Measurements from ENCODE around the gene PIK3C2G. TPM values are rescaled to one million over a fixed set of nuclear protein-coding genes. Genes with fewer than 3 reads are reported as not detected.

The PIK3C2G gene
- total RNA-seq, 1 donor from 2014 or later: 0.26 TPM

DNA sequence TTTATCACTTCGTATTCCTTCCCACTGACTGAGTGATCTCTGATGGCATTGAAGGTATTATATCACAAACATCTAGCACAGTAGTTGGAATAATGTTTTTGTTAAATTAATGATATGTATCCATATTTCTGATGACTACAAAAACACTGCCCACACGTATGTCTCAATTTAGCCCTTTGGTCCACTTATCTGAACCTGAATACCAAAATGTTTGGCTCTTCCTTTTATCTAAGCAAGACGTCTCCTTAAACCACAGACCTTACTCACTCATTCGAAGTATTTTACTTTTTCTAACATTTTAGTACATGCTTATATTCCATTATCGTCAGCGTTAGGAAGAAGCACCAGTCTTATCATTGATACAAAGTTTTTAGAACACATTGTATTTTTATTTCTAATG is 126.4 kb downstream of the PIK3C2G start:
- FAIRE-seq (no peak), DNase-seq (ENCODE audit: low read depth) (no peak)
- Histone ChIP-seq H3K4me3 (ENCODE audit: low read depth, low read length) (no peak overlapping the region), H3K36me3 (ENCODE audit: control insufficient read depth, insufficient read depth, low read length) (no peaks in the 10 kb centered on the region), H3K27me3 (ENCODE audit: control insufficient read depth, insufficient read depth, low read length) (no peaks in the 10 kb centered on the region)
- TF ChIP-seq, protein P1, sequence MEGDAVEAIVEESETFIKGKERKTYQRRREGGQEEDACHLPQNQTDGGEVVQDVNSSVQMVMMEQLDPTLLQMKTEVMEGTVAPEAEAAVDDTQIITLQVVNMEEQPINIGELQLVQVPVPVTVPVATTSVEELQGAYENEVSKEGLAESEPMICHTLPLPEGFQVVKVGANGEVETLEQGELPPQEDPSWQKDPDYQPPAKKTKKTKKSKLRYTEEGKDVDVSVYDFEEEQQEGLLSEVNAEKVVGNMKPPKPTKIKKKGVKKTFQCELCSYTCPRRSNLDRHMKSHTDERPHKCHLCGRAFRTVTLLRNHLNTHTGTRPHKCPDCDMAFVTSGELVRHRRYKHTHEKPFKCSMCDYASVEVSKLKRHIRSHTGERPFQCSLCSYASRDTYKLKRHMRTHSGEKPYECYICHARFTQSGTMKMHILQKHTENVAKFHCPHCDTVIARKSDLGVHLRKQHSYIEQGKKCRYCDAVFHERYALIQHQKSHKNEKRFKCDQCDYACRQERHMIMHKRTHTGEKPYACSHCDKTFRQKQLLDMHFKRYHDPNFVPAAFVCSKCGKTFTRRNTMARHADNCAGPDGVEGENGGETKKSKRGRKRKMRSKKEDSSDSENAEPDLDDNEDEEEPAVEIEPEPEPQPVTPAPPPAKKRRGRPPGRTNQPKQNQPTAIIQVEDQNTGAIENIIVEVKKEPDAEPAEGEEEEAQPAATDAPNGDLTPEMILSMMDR (IDR thresholded peaks at IDR 0.05; ENCODE audit: insufficient read depth, low read length, severe bottlenecking): no peak

DNA sequence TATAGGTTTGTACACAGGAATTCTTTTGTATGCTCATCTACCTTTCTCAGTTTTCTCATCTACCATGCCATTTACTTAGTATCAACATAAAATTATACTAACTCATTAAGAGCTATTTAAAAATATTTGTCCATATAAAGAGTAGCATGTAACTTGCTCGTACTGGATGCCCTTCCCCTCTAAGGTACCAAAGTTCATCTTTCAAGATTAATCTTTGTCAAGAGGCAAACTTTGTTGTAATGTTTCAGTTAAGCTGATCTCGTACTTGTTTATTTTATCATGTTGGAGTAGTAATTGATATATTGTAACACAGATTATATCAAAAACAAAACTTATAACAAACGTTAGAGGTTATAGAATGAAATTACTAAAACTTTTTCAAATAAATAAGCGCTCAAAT is 128.5 kb downstream of the PIK3C2G start:
- TF ChIP-seq, protein P1 (IDR thresholded peaks at IDR 0.05; ENCODE audit: insufficient read depth, low read length, severe bottlenecking): no peak
- FAIRE-seq: no peak
- H3K27me3 ChIP-seq (ENCODE audit: control insufficient read depth, insufficient read depth, low read length): no peaks in the 10 kb centered on the region
- no peak overlapping the region for H3K4me3 ChIP-seq (ENCODE audit: low read depth, low read length)
- DNase-seq (ENCODE audit: low read depth): no peak
- H3K36me3 ChIP-seq (ENCODE audit: control insufficient read depth, insufficient read depth, low read length): no peaks in the 10 kb centered on the region

DNA sequence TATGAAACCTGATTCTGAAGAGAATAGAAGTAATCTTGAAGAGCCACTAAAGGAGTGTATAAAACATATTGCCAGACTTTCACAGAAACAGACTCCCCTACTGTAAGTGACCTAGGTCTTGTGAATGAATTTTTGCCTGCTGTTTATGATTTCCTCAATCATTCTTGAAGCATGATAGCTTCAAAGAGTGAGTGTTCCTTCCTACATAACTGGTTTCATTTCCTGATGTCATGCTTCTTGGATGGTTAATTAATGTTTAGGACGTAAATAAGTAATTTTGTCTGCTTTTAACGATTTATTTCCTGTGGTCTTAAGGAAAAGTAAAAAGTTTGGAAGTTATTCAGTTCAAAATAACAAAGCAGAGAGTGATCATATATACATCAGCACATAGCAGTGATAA is 129.8 kb downstream of the PIK3C2G start:
- Histone ChIP-seq H3K4me3 (ENCODE audit: low read depth, low read length) (no peak overlapping the region), H3K27me3 (ENCODE audit: control insufficient read depth, insufficient read depth, low read length) (no peaks in the 10 kb centered on the region), H3K36me3 (ENCODE audit: control insufficient read depth, insufficient read depth, low read length) (no peaks in the 10 kb centered on the region)
- DNase-seq (ENCODE audit: low read depth) (no peak), FAIRE-seq (no peak)
- TF ChIP-seq, protein P1 (IDR thresholded peaks at IDR 0.05; ENCODE audit: insufficient read depth, low read length, severe bottlenecking): no peak

DNA sequence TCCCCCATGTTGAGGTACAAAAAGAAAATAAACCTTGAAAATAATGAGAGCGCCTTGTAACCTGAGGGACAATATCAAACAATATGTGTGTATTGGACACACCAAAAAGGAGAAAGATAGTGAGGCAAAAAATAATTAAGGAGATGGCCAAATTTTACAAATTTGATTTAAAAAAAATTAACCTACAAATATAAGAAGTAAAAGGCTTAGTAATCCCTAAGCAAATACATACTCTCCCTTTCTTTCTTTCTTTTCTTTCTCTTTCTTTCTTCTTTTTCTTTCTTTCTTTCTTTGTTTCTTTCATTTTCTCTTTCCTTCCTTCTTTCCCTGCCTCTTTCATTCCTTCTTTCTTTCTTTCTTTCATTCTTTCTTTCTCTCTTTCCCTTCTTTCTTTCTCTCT is 133.4 kb downstream of the PIK3C2G start:
- FAIRE-seq: no peak
- no peaks in the 10 kb centered on the region for H3K27me3 ChIP-seq (ENCODE audit: control insufficient read depth, insufficient read depth, low read length)
- TF ChIP-seq, protein P1 (IDR thresholded peaks at IDR 0.05; ENCODE audit: insufficient read depth, low read length, severe bottlenecking): no peak
- no peaks in the 10 kb centered on the region for H3K36me3 ChIP-seq (ENCODE audit: control insufficient read depth, insufficient read depth, low read length)
- no peak overlapping the region for H3K4me3 ChIP-seq (ENCODE audit: low read depth, low read length)
- no peak for DNase-seq (ENCODE audit: low read depth)

DNA sequence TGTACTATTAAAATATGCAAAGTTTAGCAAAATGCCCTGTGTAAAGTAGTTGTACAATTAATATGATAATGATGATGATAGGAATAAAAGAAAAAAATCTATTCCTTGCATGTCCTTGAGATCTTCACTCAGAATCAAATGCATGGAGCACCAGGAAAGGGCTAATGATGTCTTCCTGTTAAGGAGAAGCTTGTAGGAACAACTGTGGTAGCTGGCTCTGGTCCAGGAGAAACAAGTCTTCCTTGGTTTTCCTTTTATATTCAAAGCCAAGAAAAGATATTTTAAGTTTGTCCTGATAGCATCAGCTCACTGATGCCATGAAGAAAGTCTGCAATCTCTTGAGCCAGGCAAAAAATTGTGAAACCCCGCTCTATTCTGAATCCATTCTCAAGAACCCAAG is 138.9 kb downstream of the PIK3C2G start:
- Histone ChIP-seq H3K27me3 (ENCODE audit: control insufficient read depth, insufficient read depth, low read length) (no peaks in the 10 kb centered on the region), H3K36me3 (ENCODE audit: control insufficient read depth, insufficient read depth, low read length) (no peaks in the 10 kb centered on the region), H3K4me3 (ENCODE audit: low read depth, low read length) (no peak overlapping the region)
- DNase-seq (ENCODE audit: low read depth) (no peak), FAIRE-seq (no peak)
- TF ChIP-seq, protein P1 (IDR thresholded peaks at IDR 0.05; ENCODE audit: insufficient read depth, low read length, severe bottlenecking): no peak

DNA sequence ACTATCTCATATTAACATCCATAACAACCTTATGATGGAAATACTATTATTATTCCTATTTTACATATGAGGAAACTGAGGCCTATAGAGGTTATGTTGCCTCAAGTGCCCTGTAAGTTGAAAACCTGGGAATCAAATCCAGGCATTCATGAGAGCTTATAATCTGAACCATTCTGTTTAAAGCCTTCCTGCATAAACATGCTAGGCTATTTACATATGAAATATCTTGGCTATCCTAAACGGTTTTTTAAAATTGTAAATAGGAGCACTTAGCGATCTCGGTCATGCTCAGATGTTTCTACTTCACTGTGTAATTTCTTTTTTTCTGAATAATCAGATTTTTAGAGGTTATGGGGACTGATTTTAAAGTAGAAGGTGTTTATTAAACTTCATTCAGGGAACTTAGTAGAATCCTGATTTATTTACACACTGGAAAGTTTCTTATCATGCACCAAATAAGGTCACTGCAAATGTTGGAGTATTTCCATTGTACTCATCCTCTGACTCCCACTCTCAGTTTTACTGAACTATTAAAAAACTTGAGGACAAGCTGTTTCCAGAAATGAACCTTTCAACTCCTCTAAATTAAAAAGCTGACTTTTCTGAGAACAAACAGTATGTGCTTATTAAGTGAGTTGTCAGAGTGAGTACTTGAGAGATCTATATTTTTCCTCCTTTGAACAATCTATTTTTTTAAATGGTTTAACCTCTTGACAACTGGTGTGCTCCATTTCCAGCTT is 141.7 kb downstream of the PIK3C2G start:
- FAIRE-seq: no peak
- TF ChIP-seq, protein P1 (IDR thresholded peaks at IDR 0.05; ENCODE audit: insufficient read depth, low read length, severe bottlenecking): no peak
- DNase-seq (ENCODE audit: low read depth): no peak
- no peak overlapping the region for H3K4me3 ChIP-seq (ENCODE audit: low read depth, low read length)
- H3K27me3 ChIP-seq (ENCODE audit: control insufficient read depth, insufficient read depth, low read length): no peaks in the 10 kb centered on the region
- H3K36me3 ChIP-seq (ENCODE audit: control insufficient read depth, insufficient read depth, low read length): no peaks in the 10 kb centered on the region

All from bronchial epithelial cell (primary cell).